H9 (cell line): ENCODE measurements around the gene BEX3. TPM values are rescaled to one million over a fixed set of nuclear protein-coding genes. Genes with fewer than 3 reads are reported as not detected.

ENCODE experiments used
- DNase-seq: peaks from one replicate; pipeline ENCODE4 v3.0.0-alpha.2; 2017
- H2AFZ ChIP-seq: one replicate; pipeline ENCODE4 v1.6.1; 2013; ENCODE audit warnings: mild to moderate bottlenecking, low read length, control low read depth, moderate library complexity
- H2AK5ac ChIP-seq: 2 replicates; pipeline ENCODE4 v1.6.1; 2013; ENCODE audit warnings: low read length, control low read depth, mixed read lengths; ENCODE audit not compliant: insufficient read length
- H2BK120ac ChIP-seq: one replicate; pipeline ENCODE4 v1.6.1; 2013; ENCODE audit warnings: low read depth, mild to moderate bottlenecking, low read length, control low read depth, inconsistent platforms; ENCODE audit not compliant: poor library complexity, severe bottlenecking
- H2BK12ac ChIP-seq: 2 replicates; pipeline ENCODE4 v1.6.1; 2013; ENCODE audit warnings: low read length, control low read depth, mixed read lengths, low read depth; ENCODE audit not compliant: insufficient read length
- H2BK15ac ChIP-seq: 2 replicates; pipeline ENCODE4 v1.6.1; 2013; ENCODE audit warnings: low read depth, low read length, control low read depth
- H2BK20ac ChIP-seq: one replicate; pipeline ENCODE4 v1.6.1; 2013; ENCODE audit warnings: low read depth, mild to moderate bottlenecking, low read length, control low read depth, inconsistent platforms; ENCODE audit not compliant: poor library complexity, severe bottlenecking
- H2BK5ac ChIP-seq: 2 replicates; pipeline ENCODE4 v1.6.1; 2013; ENCODE audit warnings: low read length, control low read depth, mixed read lengths; ENCODE audit not compliant: insufficient read length
- H3K14ac ChIP-seq: 2 replicates; pipeline ENCODE4 v1.6.1; 2013; ENCODE audit warnings: low read length, control low read depth; ENCODE audit not compliant: insufficient read depth
- H3K18ac ChIP-seq: 2 replicates; pipeline ENCODE4 v1.6.1; 2013; ENCODE audit warnings: low read depth, mild to moderate bottlenecking, mixed read lengths, low read length, control low read depth; ENCODE audit not compliant: insufficient read length
- H3K23ac ChIP-seq: 2 replicates; pipeline ENCODE4 v1.6.1; 2013; ENCODE audit warnings: low read length, control low read depth, mixed read lengths, low read depth; ENCODE audit not compliant: insufficient read length
- H3K23me2 ChIP-seq: 2 replicates; pipeline ENCODE4 v1.6.1; 2013; ENCODE audit warnings: low read depth, mild to moderate bottlenecking, mixed read lengths, low read length, control low read depth; ENCODE audit not compliant: insufficient read length, poor library complexity, severe bottlenecking
- H3K27ac ChIP-seq: 2 replicates; pipeline ENCODE4 v1.5.1; 2013; ENCODE audit warnings: low read length, control low read depth, mixed read lengths, low read depth; ENCODE audit not compliant: insufficient read length
- H3K27me3 ChIP-seq: 2 replicates; pipeline ENCODE4 v1.6.1; 2013; ENCODE audit warnings: low read length, control low read depth, inconsistent platforms; ENCODE audit not compliant: insufficient read depth
- H3K4ac ChIP-seq: 2 replicates; pipeline ENCODE4 v1.6.1; 2013; ENCODE audit warnings: low read depth, mild to moderate bottlenecking, control low read depth, inconsistent platforms, low read length, moderate library complexity
- H3K4me1 ChIP-seq: 2 replicates; pipeline ENCODE4 v1.6.1; 2013; ENCODE audit warnings: low read length, control low read depth, inconsistent platforms; ENCODE audit not compliant: insufficient read depth
- H3K4me2 ChIP-seq: 2 replicates; pipeline ENCODE4 v1.6.1; 2013; ENCODE audit warnings: low read length, control low read depth, mixed read lengths; ENCODE audit not compliant: insufficient read length, insufficient read depth
- H3K56ac ChIP-seq: 2 replicates; pipeline ENCODE4 v1.6.1; 2013; ENCODE audit warnings: low read depth, mild to moderate bottlenecking, mixed read lengths, low read length, control low read depth; ENCODE audit not compliant: insufficient read length
- H3K79me1 ChIP-seq: 2 replicates; pipeline ENCODE4 v1.6.1; 2013; ENCODE audit warnings: low read depth, mild to moderate bottlenecking, moderate library complexity, low read length, control low read depth, inconsistent platforms; ENCODE audit not compliant: insufficient read depth, poor library complexity, severe bottlenecking
- H3K79me2 ChIP-seq: 2 replicates; pipeline ENCODE4 v1.6.1; 2013; ENCODE audit warnings: low read length, control low read depth, inconsistent platforms; ENCODE audit not compliant: insufficient read depth
- H3K9ac ChIP-seq: 2 replicates; pipeline ENCODE4 v1.6.1; 2013; ENCODE audit warnings: low read length, control low read depth, mixed read lengths; ENCODE audit not compliant: insufficient read length; ENCODE audit errors: extremely low read depth
- H3K9me3 ChIP-seq: one replicate; pipeline ENCODE4 v1.6.1; 2013; ENCODE audit warnings: low read depth, low read length, inconsistent platforms; ENCODE audit not compliant: control insufficient read depth
- H3T11ph ChIP-seq: one replicate; pipeline ENCODE4 v1.6.1; 2013; ENCODE audit warnings: mild to moderate bottlenecking, low read length, control low read depth, inconsistent platforms
- H4K20me1 ChIP-seq: one replicate; pipeline ENCODE4 v1.6.1; 2013; ENCODE audit not compliant: control insufficient read depth, insufficient read length, insufficient read depth
- H4K5ac ChIP-seq: 2 replicates; pipeline ENCODE4 v1.6.1; 2013; ENCODE audit warnings: low read depth, mild to moderate bottlenecking, mixed read lengths, low read length, control low read depth; ENCODE audit not compliant: insufficient read length
- H4K8ac ChIP-seq: replicated peaks from 2 replicates; pipeline ENCODE4 v1.6.1; 2013; ENCODE audit warnings: low read length, control low read depth, mixed read lengths, low read depth; ENCODE audit not compliant: insufficient read length
- H4K91ac ChIP-seq: 2 replicates; pipeline ENCODE4 v1.6.1; 2013; ENCODE audit warnings: low read depth, mild to moderate bottlenecking, moderate library complexity, mixed read lengths, low read length, control low read depth; ENCODE audit not compliant: insufficient read length
- H3K27ac Mint-ChIP-seq, 3 experiments: 2 replicates in 2 of 3; 3 replicates in 1 of 3; pipeline ENCODE4 v1.8.0; 2020 to 2021; ENCODE audit warnings: mixed read lengths in 3 of 3, mild to moderate bottlenecking in 1 of 3, moderate library complexity in 1 of 3
- H3K27me3 Mint-ChIP-seq: 2 replicates; pipeline ENCODE4 v1.8.0; 2021; ENCODE audit warnings: low read depth, mild to moderate bottlenecking, moderate library complexity, mixed read lengths
- H3K36me3 Mint-ChIP-seq, 3 experiments: 2 replicates in 2 of 3; 3 replicates in 1 of 3; pipeline ENCODE4 v1.8.0; 2020 to 2021; ENCODE audit warnings: low read depth in 3 of 3, mixed read lengths in 3 of 3; ENCODE audit not compliant: insufficient read depth in 1 of 3
- H3K4me1 Mint-ChIP-seq, 2 experiments: 2 replicates each; pipeline ENCODE4 v1.8.0; 2020; ENCODE audit warnings: mixed read lengths in 2 of 2
- H3K4me3 Mint-ChIP-seq, 2 experiments: 2 replicates in 1 of 2; 3 replicates in 1 of 2; pipeline ENCODE4 v1.8.0; 2020 to 2021; ENCODE audit warnings: mild to moderate bottlenecking in 2 of 2, mixed read lengths in 2 of 2, moderate library complexity in 1 of 2
- H3K9me3 Mint-ChIP-seq, 2 experiments: 2 replicates in 1 of 2; 3 replicates in 1 of 2; pipeline ENCODE4 v1.8.0; 2020; ENCODE audit warnings: mild to moderate bottlenecking in 2 of 2, mixed read lengths in 2 of 2, moderate library complexity in 1 of 2
- WGBS: extraction: QIAGEN DNeasy Blood & Tissue Kit; methylation state at CpG from one replicate; pipeline ENCODE4 v1.1.7; 2013; ENCODE audit warnings: missing lambda C conversion rate, low lambda C conversion rate, mixed read lengths; ENCODE audit not compliant: insufficient read length; ENCODE audit errors: extremely low coverage; 5-methylcytosine and 5-hydroxymethylcytosine counted together
- total RNA-seq: library from RNA; stranded (reverse); gene quantifications from 2 replicates; pipeline ENCODE4 v1.2.1, GENCODE V29; 2021
- TF ChIP-seq, protein P1 (sequence below): fragments of 200-600 bp; sonication (generic); conservative IDR thresholded peaks from 3 replicates; pipeline ENCODE4 v1.8.0; 2021; ENCODE audit warnings: antibody characterized with exemption, mild to moderate bottlenecking

Gene BEX3
- total RNA-seq, 1 experiment from 2014 or later: 305 TPM

DNA sequence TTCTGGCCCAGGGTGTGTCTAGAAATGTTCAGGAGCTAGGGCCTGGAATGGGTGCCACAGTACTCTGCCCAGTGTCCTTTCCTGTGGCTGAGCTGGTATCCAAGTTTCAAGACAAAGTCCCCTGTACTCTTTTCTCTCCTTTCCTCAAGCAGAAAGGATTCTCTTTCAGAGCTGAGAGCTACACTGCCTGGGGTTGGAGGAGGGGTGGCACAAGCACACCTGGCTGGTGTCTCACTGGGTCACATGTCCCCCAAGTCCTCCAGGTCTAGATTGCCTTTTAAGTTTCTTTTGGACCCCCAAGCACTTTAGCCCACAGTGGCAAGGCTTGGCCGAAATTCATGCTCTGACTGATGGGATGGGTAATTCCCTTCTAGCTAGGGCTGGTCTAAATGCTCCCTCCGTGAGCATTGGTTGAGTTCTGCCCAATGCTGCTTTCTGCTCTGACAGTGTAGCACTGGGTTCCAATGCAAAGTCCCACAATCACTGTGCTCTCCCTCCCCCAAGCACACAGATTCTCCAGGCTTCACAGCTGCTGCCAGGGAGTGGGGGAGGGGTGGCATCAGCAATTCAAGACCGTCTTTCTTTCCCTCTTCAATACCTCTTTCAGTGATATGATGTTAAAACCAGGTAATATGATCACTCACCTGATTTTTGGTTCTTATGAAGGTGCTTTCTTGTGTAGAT lies 47.8 kb downstream of the BEX3 start:
- H3K18ac ChIP-seq: peak overlapping the region; percentile 51
- H3K79me2 ChIP-seq: no peaks in the 10 kb centered on the region; the same call in 1 of the 2 replicates
- H3K79me1 ChIP-seq: no peaks in the 10 kb centered on the region
- Mint-ChIP-seq H3K4me3 (peak overlapping the region; percentile 2 to 41; a peak in 3 of 5 replicates), H3K27me3 (peaks cover 4% of the 10 kb centered on the region), H3K27ac (peak overlapping the region in 1 of 3 experiments; percentile 81; a peak in 1 of 7 replicates), H3K9me3 (peaks cover 0 to 49% of the 10 kb centered on the region in 2 experiments; a peak in 2 of 5 replicates), H3K4me1 (peaks cover 18 to 28% of the 10 kb centered on the region in 2 experiments), H3K36me3 (peaks cover 2 to 21% (median 2%) of the 10 kb centered on the region in 3 experiments; a peak in 4 of 7 replicates)
- H2BK5ac ChIP-seq: no peak overlapping the region
- no peaks in the 10 kb centered on the region for H3K23me2 ChIP-seq
- no peaks in the 10 kb centered on the region for H3K9me3 ChIP-seq
- 0 out of 2 replicates have a peak overlapping the region, but pooled peaks have one; percentile 6 for H3K14ac ChIP-seq
- H4K5ac ChIP-seq: no peak overlapping the region
- no CpG with 5 or more reads among the region's 3 CpGs for WGBS
- DNase-seq: peak; percentile 75
- H4K8ac ChIP-seq: no peak overlapping the region
- H4K20me1 ChIP-seq: no peaks in the 10 kb centered on the region
- no peak overlapping the region for H3T11ph ChIP-seq
- no peak overlapping the region for H2BK120ac ChIP-seq
- no peak overlapping the region for H2AK5ac ChIP-seq
- no peaks in the 10 kb centered on the region for H3K27me3 ChIP-seq
- H2BK20ac ChIP-seq: no peak overlapping the region
- H3K4me1 ChIP-seq: peaks cover 8% of the 10 kb centered on the region; the same call in 1 of the 2 replicates
- no peak overlapping the region for H3K27ac ChIP-seq
- H3K4me2 ChIP-seq: peak overlapping the region; percentile 43
- no peak overlapping the region for H2BK12ac ChIP-seq
- TF ChIP-seq, protein P1, sequence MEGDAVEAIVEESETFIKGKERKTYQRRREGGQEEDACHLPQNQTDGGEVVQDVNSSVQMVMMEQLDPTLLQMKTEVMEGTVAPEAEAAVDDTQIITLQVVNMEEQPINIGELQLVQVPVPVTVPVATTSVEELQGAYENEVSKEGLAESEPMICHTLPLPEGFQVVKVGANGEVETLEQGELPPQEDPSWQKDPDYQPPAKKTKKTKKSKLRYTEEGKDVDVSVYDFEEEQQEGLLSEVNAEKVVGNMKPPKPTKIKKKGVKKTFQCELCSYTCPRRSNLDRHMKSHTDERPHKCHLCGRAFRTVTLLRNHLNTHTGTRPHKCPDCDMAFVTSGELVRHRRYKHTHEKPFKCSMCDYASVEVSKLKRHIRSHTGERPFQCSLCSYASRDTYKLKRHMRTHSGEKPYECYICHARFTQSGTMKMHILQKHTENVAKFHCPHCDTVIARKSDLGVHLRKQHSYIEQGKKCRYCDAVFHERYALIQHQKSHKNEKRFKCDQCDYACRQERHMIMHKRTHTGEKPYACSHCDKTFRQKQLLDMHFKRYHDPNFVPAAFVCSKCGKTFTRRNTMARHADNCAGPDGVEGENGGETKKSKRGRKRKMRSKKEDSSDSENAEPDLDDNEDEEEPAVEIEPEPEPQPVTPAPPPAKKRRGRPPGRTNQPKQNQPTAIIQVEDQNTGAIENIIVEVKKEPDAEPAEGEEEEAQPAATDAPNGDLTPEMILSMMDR: no peak
- no peak overlapping the region for H2AFZ ChIP-seq
- H4K91ac ChIP-seq: no peak overlapping the region
- no peak overlapping the region for H3K9ac ChIP-seq
- H2BK15ac ChIP-seq: no peak overlapping the region
- no peak overlapping the region for H3K56ac ChIP-seq
- no peak overlapping the region for H3K4ac ChIP-seq
- H3K23ac ChIP-seq: no peak overlapping the region

Other genes with a start within 250 kb of the BEX3 start
- 44.9 and 48.2 TPM in 2 replicates for gene BEX4, start 161.4 kb upstream of the BEX3 start, total RNA-seq
- gene TCEAL8, start 121.4 kb upstream of the BEX3 start, total RNA-seq: 78.1 and 79.0 TPM in 2 replicates
- not detected in 2 replicates for gene TCEAL5, start 99.8 kb upstream of the BEX3 start, total RNA-seq
- 29.6 and 34.2 TPM in 2 replicates for gene BEX2, start 65.5 kb upstream of the BEX3 start, total RNA-seq
- 2.7 and 3.1 TPM in 2 replicates for gene TCEAL7, start 46.3 kb upstream of the BEX3 start, total RNA-seq
- gene TCEAL9, start 20.0 kb upstream of the BEX3 start, total RNA-seq: 24.2 and 30.5 TPM in 2 replicates
- gene RAB40A, start 143.0 kb downstream of the BEX3 start, total RNA-seq: not detected in 2 replicates
- gene TCEAL4, start 209.0 kb downstream of the BEX3 start, total RNA-seq: 49.9 and 53.0 TPM in 2 replicates
- gene TCEAL3, start 231.4 kb downstream of the BEX3 start, total RNA-seq: 10.3 and 11.1 TPM in 2 replicates